PC-3 (cell line): ENCODE measurements around the gene CCSER1. TPM values are rescaled to one million over a fixed set of nuclear protein-coding genes. Genes with fewer than 3 reads are reported as not detected.

Experiments used
- ATAC-seq: fragments of 200-7000 bp; cut with Tn5 transposase; 2 replicates; pipeline ENCODE4 v1.9.1; 2020; ENCODE audit warnings: mild to moderate bottlenecking, moderate library complexity
- BruUV-seq: library from RNA; stranded (reverse); fragments of 400-500 nt; replicated peaks from 2 replicates; lab custom pipeline; 2021; lab: Mats Ljungman, UMichigan
- CTCF ChIA-PET: fragments of 300-600 bp; sonication (Branson Sonifier 250); formaldehyde crosslinking; loops from one replicate; lab custom pipeline; 2022; ENCODE audit warnings: antibody characterized with exemption; lab: Charles Lee
- POLR2A ChIA-PET: fragments of 300-600 bp; sonication (Branson Sonifier 250); formaldehyde crosslinking; loops from one replicate; lab custom pipeline; 2022; ENCODE audit warnings: antibody characterized with exemption; ENCODE audit not compliant: unreplicated experiment; lab: Charles Lee
- DNase-seq: peaks from one replicate; pipeline ENCODE4 v3.0.0-alpha.2; 2015
- H2AFZ ChIP-seq: fragments of 300-600 bp; sonication (generic); 2 replicates; pipeline ENCODE4 v1.6.0; 2016; ENCODE audit warnings: antibody characterized with exemption, low read length
- H3F3A ChIP-seq: fragments of 300-600 bp; sonication (generic); one replicate; pipeline ENCODE4 v1.6.0; 2017; ENCODE audit warnings: antibody characterized with exemption, low read length, control low read depth, mild to moderate bottlenecking; ENCODE audit not compliant: unreplicated experiment
- H3K27ac ChIP-seq: fragments of 300-600 bp; sonication (generic); 2 replicates; pipeline ENCODE4 v1.5.1; 2016; ENCODE audit warnings: mild to moderate bottlenecking, low read length
- H3K27me3 ChIP-seq: fragments of 300-600 bp; sonication (generic); 2 replicates; pipeline ENCODE4 v1.6.1; 2016; ENCODE audit warnings: low read length, mixed read lengths
- H3K36me3 ChIP-seq: fragments of 300-600 bp; sonication (generic); 2 replicates; pipeline ENCODE4 v1.6.1; 2016; ENCODE audit warnings: low read depth, mixed run types, low read length, mixed read lengths
- H3K4me1 ChIP-seq: fragments of 300-600 bp; sonication (generic); 2 replicates; pipeline ENCODE4 v1.5.1; 2016; ENCODE audit warnings: low read length; ENCODE audit not compliant: insufficient read depth
- H3K4me2 ChIP-seq: fragments of 300-600 bp; sonication (generic); 2 replicates; pipeline ENCODE4 v1.6.0; 2016; ENCODE audit warnings: low read length
- H3K4me3 ChIP-seq: fragments of 300-600 bp; sonication (generic); 2 replicates; pipeline ENCODE4 v1.5.1; 2016; ENCODE audit warnings: mild to moderate bottlenecking, low read length, mixed read lengths
- H3K79me2 ChIP-seq: fragments of 300-600 bp; sonication (generic); 2 replicates; pipeline ENCODE4 v1.6.1; 2017; ENCODE audit warnings: low read length, mixed read lengths
- H3K9ac ChIP-seq: fragments of 300-600 bp; sonication (generic); 2 replicates; pipeline ENCODE4 v1.6.0; 2016; ENCODE audit warnings: mild to moderate bottlenecking, low read length
- H3K9me2 ChIP-seq: fragments of 300-600 bp; sonication (generic); replicated peaks from 2 replicates; pipeline ENCODE4 v1.6.1; 2016; ENCODE audit warnings: mixed run types, low read length, mixed read lengths
- H3K9me3 ChIP-seq: fragments of 300-600 bp; sonication (generic); 2 replicates; pipeline ENCODE4 v1.6.1; 2016; ENCODE audit warnings: low read length, mixed read lengths
- H4K20me1 ChIP-seq: fragments of 300-600 bp; sonication (generic); 2 replicates; pipeline ENCODE4 v1.6.1; 2016; ENCODE audit warnings: low read length, mixed read lengths
- EZH2 ChIP-seq: fragments of 300-600 bp; sonication (generic); IDR thresholded peaks from one replicate; pipeline ENCODE4 v1.6.1; 2017; ENCODE audit warnings: antibody characterized with exemption, mild to moderate bottlenecking, low read length; ENCODE audit not compliant: unreplicated experiment
- EZH2phosphoT487 ChIP-seq: fragments of 300-600 bp; sonication (generic); IDR thresholded peaks from 2 replicates; pipeline ENCODE4 v1.6.1; 2018; ENCODE audit warnings: mild to moderate bottlenecking, antibody characterized with exemption, low read length, borderline replicate concordance
- intact Hi-C: fragments of 100-400 bp; cut with micrococcal nuclease; formaldehyde crosslinking; loops from 2 replicates; pipeline ENCODE4 v1.9.0; 2023
- total RNA-seq: library from RNA; depleted of rRNA; stranded (reverse); fragments of >200 nt; gene quantifications from 2 replicates; pipeline ENCODE4 v1.2.3, GENCODE V29; 2014
- TF ChIP-seq, protein P1 (sequence below): fragments of 300-600 bp; sonication (generic); conservative IDR thresholded peaks from 2 replicates; pipeline ENCODE4 v1.5.1; 2017; ENCODE audit warnings: antibody characterized with exemption, low read depth, mild to moderate bottlenecking, low read length

The CCSER1 gene
- total RNA-seq, 1 experiment from 2014 or later, result 6.0 TPM

- Histone ChIP-seq H4K20me1 (no peaks in the 10 kb centered on the region), H2AFZ (no peak overlapping the region), H3F3A (no peaks in the 10 kb centered on the region), H3K36me3 (no peaks in the 10 kb centered on the region), H3K9me2 (no peaks in the 10 kb centered on the region), H3K79me2 (no peaks in the 10 kb centered on the region), H3K4me1 (no peaks in the 10 kb centered on the region), H3K27me3 (no peaks in the 10 kb centered on the region), H3K9me3 (no peaks in the 10 kb centered on the region), H3K4me3 (no peak overlapping the region), H3K27ac (no peak overlapping the region), H3K4me2 (no peak overlapping the region), H3K9ac (no peak overlapping the region)
- no peak for ATAC-seq
- BruUV-seq, result no TSS peak
- POLR2A ChIA-PET, result no interaction called here
- TF ChIP-seq, protein P1, sequence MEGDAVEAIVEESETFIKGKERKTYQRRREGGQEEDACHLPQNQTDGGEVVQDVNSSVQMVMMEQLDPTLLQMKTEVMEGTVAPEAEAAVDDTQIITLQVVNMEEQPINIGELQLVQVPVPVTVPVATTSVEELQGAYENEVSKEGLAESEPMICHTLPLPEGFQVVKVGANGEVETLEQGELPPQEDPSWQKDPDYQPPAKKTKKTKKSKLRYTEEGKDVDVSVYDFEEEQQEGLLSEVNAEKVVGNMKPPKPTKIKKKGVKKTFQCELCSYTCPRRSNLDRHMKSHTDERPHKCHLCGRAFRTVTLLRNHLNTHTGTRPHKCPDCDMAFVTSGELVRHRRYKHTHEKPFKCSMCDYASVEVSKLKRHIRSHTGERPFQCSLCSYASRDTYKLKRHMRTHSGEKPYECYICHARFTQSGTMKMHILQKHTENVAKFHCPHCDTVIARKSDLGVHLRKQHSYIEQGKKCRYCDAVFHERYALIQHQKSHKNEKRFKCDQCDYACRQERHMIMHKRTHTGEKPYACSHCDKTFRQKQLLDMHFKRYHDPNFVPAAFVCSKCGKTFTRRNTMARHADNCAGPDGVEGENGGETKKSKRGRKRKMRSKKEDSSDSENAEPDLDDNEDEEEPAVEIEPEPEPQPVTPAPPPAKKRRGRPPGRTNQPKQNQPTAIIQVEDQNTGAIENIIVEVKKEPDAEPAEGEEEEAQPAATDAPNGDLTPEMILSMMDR, result no peak
- TF ChIP-seq EZH2phosphoT487, result no peak
- no peak for TF ChIP-seq EZH2
- DNase-seq, result no peak
- intact Hi-C loops, result no loop called here
- CTCF ChIA-PET, result no interaction called here
These were observed 749.1 kb downstream of the CCSER1 start for GRCh38 chr4:90876296-90876695.

GRCh38 chr4:90883519-90883918 is 756.3 kb downstream of the CCSER1 start:
- Histone ChIP-seq H3K27me3 (no peaks in the 10 kb centered on the region), H3K36me3 (no peaks in the 10 kb centered on the region), H2AFZ (no peak overlapping the region), H3F3A (no peaks in the 10 kb centered on the region), H3K4me1 (no peaks in the 10 kb centered on the region), H4K20me1 (no peaks in the 10 kb centered on the region), H3K4me3 (no peak overlapping the region), H3K27ac (no peak overlapping the region), H3K9ac (no peak overlapping the region), H3K9me3 (no peaks in the 10 kb centered on the region), H3K4me2 (no peak overlapping the region), H3K79me2 (no peaks in the 10 kb centered on the region), H3K9me2 (no peaks in the 10 kb centered on the region)
- ATAC-seq, result no peak
- no peak for DNase-seq
- POLR2A ChIA-PET, result no interaction called here
- BruUV-seq, result no TSS peak
- no peak for TF ChIP-seq EZH2
- TF ChIP-seq, protein P1, result no peak
- no peak for TF ChIP-seq EZH2phosphoT487
- intact Hi-C loops, result no loop called here
- CTCF ChIA-PET, result no interaction called here

DNA sequence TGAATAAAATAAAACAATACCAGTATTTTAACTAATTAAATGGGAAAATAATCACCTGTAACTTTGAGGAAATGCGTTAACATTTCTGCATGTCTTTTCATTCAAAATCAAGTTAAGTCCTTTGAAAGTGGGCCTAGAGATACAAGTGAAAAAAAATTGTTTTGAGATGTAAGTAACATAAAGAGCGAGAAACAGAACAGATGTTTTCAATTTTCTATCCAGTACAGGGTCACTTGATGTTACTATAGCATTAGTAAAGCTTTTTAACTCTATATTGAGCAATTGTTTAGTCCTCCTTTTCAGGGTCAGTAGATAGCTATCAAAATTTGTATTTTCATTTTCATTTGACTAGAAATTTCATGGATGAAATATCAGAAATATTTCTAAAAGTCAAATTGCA is 761.4 kb downstream of the CCSER1 start:
- H3K9me2 ChIP-seq, result no peaks in the 10 kb centered on the region
- CTCF ChIA-PET, result no interaction called here
- POLR2A ChIA-PET, result no interaction called here
- H3K27ac ChIP-seq, result no peak overlapping the region
- no peaks in the 10 kb centered on the region for H3K79me2 ChIP-seq
- TF ChIP-seq, protein P1, result no peak
- TF ChIP-seq EZH2, result no peak
- no peak for TF ChIP-seq EZH2phosphoT487
- no TSS peak for BruUV-seq
- H2AFZ ChIP-seq, result no peak overlapping the region
- H3K4me2 ChIP-seq, result no peak overlapping the region
- H3F3A ChIP-seq, result no peaks in the 10 kb centered on the region
- no peaks in the 10 kb centered on the region for H3K9me3 ChIP-seq
- H3K9ac ChIP-seq, result no peak overlapping the region
- no peaks in the 10 kb centered on the region for H3K27me3 ChIP-seq
- no peaks in the 10 kb centered on the region for H3K36me3 ChIP-seq
- no peak overlapping the region for H3K4me3 ChIP-seq
- no peaks in the 10 kb centered on the region for H4K20me1 ChIP-seq
- intact Hi-C loops, result no loop called here
- no peak for ATAC-seq
- no peaks in the 10 kb centered on the region; the same call in 1 of the 2 replicates for H3K4me1 ChIP-seq
- no peak for DNase-seq
